Central memory CD4-positive, alpha-beta T cell (primary cell): Measurements from ENCODE around the gene P3H3.
"Not testable (repeated sequence)": the region's sequence is repeated elsewhere in the genome, so short reads cannot be mapped to it uniquely, and the experiment has no call there.

Experiments
- DNase-seq: peaks from one replicate; pipeline ENCODE4 v3.0.0; 2022

P3H3 gene

GRCh38 chr12:6845395-6845794 lies 17.2 kb downstream of the P3H3 start:
- no peak for DNase-seq

DNA sequence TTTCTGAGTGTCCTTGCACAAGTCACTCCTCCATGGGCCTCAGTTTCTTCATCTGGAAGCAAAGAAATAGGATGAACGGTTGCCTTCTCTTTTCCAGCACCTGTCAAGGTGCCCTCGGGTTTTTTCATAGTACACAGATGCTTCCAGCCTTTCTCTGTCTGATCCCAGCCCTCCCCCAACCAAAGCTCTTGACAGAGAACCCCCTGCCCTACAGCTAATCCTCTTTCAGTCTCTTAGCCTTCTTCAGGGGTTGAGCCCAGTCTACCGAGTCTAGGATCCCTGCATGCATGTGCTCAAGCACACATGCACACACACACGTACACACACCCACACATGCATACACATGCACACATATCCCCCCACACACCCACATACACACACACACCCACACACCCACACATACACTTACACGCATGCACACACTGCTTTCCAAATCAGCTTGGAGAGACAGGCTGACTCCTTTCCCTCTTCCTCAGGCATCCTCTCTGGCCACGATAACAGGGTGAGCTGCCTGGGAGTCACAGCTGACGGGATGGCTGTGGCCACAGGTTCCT lies 18.2 kb downstream of the P3H3 start:
- DNase-seq = no peak

GRCh38 chr12:6847676-6848075 lies 19.5 kb downstream of the P3H3 start:
- no peak for DNase-seq

DNA sequence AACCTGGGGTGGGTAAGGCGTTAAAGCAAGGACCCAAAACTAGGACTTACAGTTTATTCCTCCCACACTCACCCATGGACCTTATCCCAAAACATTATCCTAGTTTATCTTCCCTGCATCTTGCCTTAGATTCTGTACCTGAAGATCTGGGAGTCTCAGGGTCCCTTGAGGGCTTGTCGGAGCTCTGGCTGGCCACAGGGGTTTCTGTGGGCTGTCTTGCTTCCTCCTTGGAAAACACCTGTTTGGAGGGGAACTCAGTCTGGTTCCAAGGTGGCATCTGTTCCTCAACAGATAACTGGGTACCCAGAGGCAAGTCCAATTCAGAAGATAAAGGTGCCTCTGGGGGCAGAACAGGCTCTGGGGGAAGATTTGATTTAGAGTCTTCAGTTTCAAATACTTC lies 21.2 kb downstream of the P3H3 start:
- DNase-seq = no peak

DNA sequence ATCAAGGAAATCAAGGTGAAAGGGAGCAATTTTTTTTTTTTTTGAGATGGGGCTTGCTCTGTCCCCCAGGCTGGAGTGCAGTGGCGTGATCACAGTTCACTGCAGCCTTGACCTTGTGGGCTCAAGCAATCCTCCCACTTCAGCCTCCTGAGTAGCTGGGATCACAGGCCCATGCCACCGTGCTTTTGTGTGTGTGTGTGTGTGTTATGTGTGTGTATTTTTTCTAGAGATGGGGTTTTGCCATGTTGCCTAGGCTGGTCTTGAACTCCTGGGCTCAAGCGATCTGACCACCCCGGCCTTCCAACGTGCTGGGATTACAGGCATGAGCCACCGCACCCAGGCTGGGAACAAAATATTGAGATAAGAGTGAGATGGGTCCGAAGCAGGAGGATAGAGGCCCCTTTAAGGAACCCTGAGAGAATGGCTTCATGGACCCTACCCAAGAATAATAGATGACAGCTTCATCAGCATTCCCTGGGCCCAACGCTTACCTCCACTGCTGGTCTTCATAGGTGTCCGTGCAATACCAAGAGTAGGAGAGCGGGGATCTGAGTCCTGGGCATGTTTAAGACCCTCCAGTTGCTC lies 21.9 kb downstream of the P3H3 start:
- DNase-seq = no peak

GRCh38 chr12:6850796-6851152 lies 22.6 kb downstream of the P3H3 start:
- DNase-seq = no peak

DNA sequence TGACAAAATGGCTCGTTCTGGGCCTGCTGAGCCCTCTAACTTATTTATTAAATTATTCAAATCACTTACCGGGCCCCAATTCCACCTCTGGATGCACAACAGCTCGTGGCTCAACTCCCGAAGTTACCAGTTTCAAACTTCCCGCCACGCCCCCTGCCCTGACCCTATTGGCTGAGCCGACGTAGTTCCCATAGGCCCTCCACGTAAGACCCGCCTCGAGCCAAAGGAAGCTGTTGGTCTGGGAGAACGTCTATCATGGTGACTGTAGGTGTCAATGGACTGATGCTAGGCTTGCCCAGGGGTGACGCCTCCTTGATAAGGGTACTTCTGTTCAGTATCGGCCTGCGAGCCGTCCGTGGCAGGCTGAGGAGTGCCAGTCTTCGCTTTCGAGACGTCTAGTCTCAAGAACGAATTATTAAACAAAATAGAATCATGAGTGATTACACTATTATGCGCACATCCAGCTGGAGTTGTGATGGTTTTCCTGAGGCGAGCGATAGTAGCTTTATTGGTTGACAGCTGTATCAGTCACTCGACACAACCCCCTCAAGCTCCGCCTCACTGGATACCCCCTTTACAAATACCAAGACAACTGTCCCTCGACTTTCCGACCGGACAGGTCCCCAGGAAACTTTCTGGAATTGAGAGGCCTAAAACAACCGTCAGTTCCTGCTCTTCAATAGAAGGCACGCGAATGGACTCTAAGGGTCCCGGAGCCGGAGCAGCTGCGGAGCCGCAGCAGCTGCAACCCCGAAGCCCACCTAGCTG lies 23.1 kb downstream of the P3H3 start, which contains the start of gene CDCA3:
Gene CDCA3, minus strand, starts transcription at position 134 of the 768 bp plus-strand sequence. CDS start 334 bp downstream, outside the sequence.
- peak; percentile 92 for DNase-seq

- DNase-seq = peak; percentile 99
Observed at GRCh38 chr12:6851921-6852650, 23.9 kb downstream of the P3H3 start, which contains the start of gene USP5. Gene USP5, plus strand, starts transcription at chr12:6852150. Its CDS starts 30 bp downstream, at chr12:6852180.

- DNase-seq = peak; percentile 59
Observed at GRCh38 chr12:6852651-6853354, 24.6 kb downstream of the P3H3 start.

GRCh38 chr12:6853626-6854025 lies 25.4 kb downstream of the P3H3 start:
- DNase-seq = no peak

GRCh38 chr12:6854036-6854435 lies 25.8 kb downstream of the P3H3 start:
- DNase-seq = no peak

- DNase-seq = no peak
Observed at GRCh38 chr12:6855322-6855721, 27.1 kb downstream of the P3H3 start.

GRCh38 chr12:6858799-6859198 lies 30.6 kb downstream of the P3H3 start:
- DNase-seq = no peak

DNA sequence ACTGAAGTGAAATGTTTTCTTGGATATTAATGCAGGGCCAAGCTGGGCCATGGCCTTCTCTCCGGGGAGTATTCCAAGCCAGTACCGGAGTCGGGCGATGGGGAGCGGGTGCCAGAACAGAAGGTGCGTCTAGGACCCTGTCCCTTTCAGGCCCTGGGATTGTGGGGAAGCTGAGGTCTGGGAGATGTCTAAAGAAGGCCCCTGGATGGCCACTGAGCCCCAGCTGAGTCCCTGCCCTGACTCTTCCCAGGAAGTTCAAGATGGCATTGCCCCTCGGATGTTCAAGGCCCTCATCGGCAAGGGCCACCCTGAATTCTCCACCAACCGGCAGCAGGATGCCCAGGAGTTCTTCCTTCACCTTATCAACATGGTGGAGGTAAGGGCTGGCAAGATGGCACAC lies 31.9 kb downstream of the P3H3 start:
- DNase-seq = no peak

GRCh38 chr12:6860942-6861341 lies 32.7 kb downstream of the P3H3 start:
- DNase-seq = no peak

- no peak for DNase-seq
Observed at GRCh38 chr12:6861391-6861790, 33.2 kb downstream of the P3H3 start.

GRCh38 chr12:6863033-6863432 lies 34.8 kb downstream of the P3H3 start:
- DNase-seq = no peak

- no peak for DNase-seq
Observed at GRCh38 chr12:6863586-6864321, 35.5 kb downstream of the P3H3 start.

DNA sequence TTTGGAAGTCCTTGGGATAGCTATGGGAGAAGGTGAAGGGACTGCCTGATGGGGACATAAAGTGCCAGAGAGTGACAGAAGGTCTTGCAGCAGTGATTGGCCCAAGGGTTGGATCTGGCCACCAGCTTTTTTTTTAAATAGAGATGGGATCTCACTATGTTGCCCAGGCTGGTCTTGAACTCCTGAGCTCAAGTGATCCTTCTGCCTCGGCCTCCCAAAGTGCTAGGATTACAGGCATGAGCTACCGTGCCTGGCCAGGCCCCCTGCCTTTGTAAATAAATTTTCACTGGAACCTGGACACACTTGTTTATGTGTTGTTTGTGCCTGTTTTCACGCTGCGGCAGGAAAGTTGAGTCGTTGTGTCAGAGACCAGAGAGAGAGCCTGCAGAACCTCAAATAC lies 37.1 kb downstream of the P3H3 start:
- not testable (repeated sequence) for DNase-seq

- no peak for DNase-seq
Observed at GRCh38 chr12:6866163-6866919, 38.1 kb downstream of the P3H3 start.

DNA sequence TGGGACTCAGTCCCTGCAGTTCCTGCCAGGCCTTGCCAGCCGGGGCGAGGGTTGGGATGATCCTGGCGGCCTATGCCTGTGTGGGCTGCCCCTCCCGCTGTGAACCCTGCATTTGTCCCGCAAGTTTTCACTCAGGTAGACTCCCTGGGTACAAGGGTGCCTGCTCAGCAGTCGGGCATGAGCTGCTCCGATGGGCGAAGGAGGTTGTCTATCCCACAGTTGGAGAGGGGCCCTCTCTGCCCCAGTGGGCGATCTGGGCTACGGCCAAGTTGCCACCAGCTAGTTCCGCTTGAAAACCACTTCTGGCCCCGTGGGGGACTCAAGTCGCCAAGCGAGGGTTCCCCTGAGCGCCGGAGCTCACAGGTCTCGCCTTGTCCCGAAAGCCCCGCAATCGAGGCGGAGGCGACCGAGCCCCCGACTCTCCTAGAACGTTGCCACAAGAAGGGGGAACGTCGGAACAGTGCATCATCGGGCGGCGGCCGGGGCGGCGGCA lies 38.8 kb downstream of the P3H3 start:
- no peak for DNase-seq
